ENCODE data around the gene CTBP2. TPM values are rescaled to one million over a fixed set of nuclear protein-coding genes. Genes with fewer than 3 reads are reported as not detected.
A peak's percentile ranks its signal among the peaks of the same experiment; 100 is the strongest.

CTBP2 gene
- polyA plus RNA-seq, 5 donors = 77.4 to 86.8 (median 85.1) TPM

DNA sequence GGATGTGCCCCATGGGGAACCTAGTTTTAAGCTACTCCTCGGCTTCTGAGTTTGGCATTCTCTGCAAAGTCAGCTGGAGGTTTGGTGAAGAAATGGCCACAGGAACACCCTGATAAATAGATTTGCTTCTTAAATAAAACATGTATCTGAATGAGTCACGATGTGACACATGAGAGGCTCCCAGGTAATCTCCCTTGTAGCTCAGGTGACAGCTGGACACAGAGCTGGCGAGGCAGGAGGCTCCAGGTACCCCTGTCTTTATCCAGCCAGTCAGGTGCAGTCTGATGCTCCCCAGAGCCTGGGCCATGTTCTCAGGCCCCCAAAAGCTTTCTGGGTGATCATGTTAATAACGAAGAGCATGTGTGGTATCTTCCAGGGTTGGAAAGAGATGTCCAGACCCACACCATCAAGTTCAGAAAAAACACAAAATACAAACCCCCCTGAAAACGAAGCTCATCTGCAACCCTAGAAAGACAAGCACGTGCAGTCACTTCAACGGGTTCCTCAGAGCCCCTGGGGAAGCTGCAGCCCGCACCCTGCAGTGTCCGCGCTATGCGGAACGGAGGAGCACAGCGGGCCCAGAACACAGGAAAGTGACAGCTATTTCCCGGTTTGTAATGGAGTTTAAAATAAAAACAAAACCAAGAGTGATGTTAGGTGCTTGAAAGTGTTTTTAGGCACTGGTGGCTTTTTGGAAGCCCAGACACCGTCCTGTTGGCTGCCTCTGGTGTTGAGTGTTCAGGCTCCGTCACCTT is 149.0 kb downstream of the CTBP2 start:
- DNase-seq = no peak

DNA sequence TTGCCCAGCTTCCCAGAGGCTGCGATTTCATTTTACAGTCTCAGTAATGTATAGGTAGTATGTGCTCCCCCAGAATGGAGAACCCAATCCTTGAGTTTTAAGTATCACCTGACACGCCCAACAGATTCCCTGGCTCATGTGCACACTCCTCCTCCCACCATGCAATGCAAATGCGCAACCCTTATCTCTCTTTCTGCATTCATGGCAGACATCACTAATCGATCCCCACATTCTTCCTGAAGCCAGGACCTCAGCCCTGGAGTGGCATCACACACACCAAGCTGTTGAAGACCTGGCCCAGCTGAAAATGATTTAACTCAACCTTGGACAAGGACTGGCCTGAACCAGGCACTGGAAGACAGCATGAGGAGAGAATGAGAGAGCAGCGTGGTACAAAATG is 150.0 kb downstream of the CTBP2 start:
- DNase-seq = no peak

GRCh38 chr10:125009661-125010161 is 150.7 kb downstream of the CTBP2 start:
- DNase-seq = no peak

DNA sequence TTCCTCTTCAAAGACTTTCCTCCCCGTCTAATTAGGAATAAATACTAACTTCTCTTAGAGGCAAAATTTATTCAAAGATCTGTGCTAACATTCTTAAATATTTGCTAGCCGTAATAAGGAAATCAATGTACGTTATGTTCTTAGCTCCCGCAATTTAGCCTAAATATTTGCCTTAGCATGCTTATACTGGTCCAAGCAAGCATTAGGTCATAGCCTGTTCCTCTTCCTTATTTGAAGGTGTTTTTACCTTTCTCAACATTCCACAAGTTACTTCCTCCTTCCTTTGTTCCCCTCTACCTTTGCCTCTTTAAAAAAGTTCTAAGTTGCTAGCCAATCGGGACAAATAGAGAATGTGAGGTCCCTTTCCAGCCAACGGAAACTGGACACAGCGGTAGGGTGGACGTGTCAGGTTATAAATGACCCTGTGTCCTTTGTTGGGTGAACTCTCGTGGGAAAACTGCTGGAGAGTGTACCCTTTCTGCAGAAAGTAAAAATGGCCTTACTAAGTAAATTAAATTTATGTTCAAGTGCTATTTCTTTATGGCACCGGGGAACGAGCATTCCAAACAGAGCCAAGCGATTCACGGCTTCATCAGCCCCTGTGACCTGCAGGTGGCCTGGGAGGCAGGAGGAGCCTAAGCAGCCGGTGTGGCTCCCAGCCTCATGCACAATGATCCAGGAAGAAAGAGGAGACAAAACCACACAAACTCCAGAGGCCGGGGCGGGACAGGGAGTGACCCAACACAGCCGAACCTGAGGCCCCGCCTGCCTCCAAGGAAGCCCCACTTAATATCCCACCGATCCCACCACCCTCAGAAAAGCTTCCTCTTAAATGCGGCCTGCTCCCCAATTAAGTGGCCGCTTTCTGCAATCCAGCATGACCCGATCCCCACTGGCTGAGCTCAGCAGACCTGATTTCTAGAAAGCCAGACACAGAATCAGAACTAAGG is 151.4 kb downstream of the CTBP2 start:
- no peak for DNase-seq

DNA sequence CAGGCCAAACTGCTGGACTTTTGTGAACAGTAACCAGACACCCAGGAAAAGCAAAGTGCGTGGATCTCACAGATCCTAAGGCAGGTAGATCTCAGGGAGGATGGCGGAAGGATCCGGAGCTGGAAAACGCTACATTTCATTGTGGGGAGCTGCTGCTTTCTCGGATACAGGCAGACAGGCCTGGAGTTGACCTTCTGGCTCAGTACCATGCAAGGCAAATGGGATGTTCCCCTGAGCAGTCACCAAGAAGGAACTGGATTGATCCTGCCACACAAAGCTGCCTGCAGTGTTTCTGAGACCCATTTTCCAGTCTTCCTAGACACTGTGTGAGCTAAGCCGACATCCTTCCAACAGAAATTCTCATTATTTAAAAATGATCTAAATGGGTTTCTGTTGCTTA is 152.9 kb downstream of the CTBP2 start:
- DNase-seq = no peak

DNA sequence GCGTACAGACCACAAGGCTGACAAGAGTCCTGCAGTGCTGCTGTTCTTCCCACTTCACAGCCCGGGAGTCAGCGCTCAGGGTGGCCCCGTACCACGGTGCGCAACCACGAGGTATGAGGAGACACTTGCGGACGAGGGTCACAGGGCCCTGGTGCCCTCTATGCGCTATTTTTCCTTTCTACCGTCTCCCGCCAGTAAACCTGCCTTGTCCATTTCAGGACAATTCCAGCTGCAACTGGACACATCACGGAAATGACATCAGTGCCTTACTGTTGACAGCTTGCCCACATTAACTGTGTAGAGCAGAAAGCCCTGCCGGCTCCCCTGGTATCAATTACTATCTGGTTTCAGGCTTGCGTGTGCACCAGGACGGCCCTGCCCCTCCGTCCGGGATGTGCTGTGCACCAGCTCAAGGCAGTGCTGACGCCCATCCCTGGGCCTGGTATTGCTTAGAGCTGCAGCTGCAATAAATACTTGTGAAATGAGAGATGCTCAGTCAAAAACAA is 153.4 kb downstream of the CTBP2 start:
- DNase-seq = no peak

DNA sequence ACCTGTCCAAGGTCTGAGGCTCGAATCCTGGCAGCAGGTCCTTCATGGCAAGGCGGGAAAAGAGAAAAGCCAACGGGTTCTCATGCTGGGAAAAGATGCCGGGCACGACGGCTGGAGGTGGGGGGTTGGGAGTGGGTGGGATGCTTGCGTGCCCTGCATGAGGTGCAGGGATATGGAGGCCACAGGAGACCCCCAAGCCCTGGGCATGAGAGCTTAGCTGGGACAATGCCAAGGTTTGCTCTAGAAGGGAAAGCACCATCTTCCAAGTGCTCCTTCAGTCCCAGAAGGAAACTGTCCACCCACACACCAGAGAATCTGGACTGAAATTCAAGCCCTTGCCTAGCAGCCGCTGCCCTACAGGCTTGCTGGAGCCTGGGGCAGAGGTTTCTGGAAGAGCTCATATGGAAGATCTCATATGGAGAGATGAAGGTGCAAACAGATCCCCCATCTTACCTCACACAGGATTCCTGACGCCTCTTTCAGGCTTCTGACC is 154.1 kb downstream of the CTBP2 start:
- no peak for DNase-seq

GRCh38 chr10:125005312-125006187 is 154.8 kb downstream of the CTBP2 start:
- DNase-seq = no peak

- no peak for DNase-seq
These were observed 155.6 kb downstream of the CTBP2 start for GRCh38 chr10:125004571-125005311.

- no peak for DNase-seq
These were observed 156.4 kb downstream of the CTBP2 start for GRCh38 chr10:125003901-125004467.

DNA sequence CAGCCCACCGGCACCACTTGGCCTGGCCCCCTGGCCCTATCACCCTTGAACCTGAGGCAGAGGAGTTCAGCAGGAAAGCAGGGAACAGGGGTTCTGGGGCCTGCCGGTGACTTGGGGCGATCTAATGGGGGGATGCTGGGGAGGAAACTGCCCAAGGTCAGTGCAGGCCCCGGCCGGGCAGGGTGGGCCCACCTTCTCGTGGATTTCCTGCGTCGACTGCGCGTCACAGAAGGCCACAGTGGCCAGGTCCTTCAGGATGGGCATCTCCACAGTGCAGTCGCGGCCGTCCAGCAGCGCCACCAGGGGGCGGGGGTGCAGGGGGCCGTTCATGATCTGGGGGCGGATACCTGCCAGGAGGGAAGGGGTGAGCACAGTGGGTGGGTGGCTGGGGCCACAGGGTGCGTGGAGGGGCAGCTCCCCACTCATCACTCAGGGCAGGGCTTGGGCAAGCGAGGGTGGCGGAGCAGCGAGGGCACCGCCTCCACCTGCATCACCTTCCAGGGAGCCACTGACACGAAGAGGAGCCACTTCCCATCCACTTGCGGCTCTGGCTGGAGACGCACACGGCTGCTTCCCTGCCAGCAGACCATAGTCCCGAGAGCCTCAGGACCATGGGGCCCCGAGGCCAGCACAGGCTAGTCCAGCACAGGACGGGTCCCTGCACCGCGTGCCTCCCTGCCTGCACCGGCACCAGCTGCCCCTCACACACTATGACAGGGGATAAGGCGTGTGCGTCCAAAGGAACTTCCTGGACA is 157.0 kb downstream of the CTBP2 start:
- no peak for DNase-seq

DNA sequence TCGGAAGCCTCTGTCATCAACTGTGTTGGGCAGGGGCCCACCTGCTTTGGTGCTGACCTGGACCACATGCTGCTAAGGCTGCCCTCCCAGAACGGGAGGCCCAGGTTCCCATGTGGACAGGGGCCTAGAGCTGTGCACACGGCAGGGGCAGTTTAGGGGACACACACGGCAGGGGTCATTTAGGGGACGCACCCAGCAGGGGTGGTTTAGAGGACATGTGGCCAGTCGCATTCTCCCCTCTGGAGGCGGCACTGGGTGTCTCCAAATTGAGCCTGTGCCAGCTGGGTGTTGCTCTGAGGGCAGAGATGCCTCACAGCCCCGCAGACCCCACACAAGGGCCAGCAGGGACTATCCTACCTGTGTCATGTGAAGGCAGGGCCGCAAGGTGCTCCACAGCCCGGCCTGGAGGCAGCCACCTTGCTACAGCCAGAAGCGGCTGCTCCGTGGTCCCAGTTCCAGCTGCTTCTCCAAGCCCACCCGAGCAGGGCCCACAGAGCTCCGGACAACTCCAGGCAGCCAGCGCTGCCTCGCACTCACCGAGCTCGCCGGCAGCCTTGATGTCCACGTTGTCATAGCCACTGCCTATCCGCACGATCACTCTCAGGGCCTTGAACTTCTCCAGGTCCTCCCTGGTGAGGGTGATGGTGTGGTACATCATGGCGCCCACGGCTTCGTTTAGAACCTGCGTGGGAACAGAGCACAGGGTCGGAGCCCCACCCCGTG is 157.8 kb downstream of the CTBP2 start:
- no peak for DNase-seq

DNA sequence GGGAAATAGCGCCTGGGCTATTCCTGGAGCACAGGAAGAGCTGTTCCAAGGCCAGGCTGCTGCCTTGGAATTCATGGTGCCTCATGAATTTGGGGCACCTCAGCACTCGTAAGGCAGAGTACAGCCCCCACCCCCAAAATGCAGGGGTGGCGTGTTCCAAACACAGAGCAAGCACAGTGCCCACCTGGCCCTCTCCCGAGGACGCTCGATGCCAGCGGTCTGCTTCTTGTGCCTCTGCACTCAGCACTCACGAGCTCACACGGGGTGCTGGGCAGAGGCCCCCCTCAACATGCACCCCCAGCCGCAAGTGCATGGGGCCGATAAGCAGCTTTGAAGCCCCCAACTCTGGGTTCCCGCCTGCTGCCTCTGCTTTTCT is 158.3 kb downstream of the CTBP2 start:
- no peak for DNase-seq

GRCh38 chr10:125001313-125002046 is 158.9 kb downstream of the CTBP2 start:
- DNase-seq = no peak

DNA sequence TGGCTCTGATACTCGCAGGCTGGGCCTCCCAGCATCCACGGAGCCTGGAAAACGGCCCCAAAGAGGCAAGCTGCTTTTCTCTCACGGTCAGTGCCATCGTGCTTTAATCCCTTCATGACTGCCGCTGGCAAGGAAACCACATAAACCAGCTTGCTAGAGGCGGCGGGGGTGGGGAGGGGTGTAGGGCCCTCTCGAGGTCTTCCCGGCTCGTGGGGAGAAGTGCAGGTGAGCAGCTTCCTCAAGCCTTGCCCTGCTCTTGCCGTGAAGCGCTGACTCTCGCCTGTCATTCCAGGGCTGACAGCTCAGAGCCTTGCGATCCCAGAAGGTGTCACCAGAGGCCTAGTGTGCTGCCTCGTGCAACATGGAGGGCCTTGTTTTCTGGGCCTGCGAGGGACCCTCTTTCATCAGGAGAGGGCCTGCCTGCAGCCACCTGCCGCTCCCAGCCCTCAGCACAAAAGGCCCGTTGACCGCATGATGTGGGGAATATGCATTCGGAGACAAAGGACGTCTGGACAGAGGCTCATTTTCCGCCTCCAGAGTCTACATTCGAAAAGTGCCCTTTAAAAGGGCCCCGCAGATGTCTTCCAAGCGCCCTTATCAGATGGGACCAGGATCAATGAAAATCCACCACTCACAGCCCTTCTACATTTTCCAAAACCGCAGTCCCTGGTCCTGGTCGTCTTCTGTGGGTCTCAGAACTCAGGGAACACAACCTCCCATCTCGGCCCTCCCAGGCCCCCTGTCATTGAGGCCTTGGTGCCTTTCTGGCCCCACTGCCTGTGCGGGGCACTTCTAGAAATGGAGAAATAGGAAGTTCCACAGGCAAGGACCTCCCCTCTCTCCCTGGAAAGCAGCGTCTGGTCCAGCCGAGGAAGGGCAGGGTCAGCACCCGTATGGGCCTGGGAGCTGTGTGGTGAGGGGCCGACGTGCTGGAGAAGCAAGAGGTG is 159.7 kb downstream of the CTBP2 start:
- DNase-seq = peak; percentile 42 to 68

- DNase-seq = peak; percentile 84 to 87
These were observed 160.7 kb downstream of the CTBP2 start for GRCh38 chr10:124999433-125000365.

Measured in right lung (tissue), 5 donors.